T-helper 2 cell (primary cell): ENCODE results near the gene ACTR1B.
"Not testable (repeated sequence)": the region's sequence is repeated elsewhere in the genome, so short reads cannot be mapped to it uniquely, and the experiment has no call there.

ENCODE experiments used
- DNase-seq, 5 experiments: peaks; one replicate each; pipeline versions ENCODE4 v3.0.0 to v3.0.0-alpha.2; 2012 to 2022

The ACTR1B gene

DNA sequence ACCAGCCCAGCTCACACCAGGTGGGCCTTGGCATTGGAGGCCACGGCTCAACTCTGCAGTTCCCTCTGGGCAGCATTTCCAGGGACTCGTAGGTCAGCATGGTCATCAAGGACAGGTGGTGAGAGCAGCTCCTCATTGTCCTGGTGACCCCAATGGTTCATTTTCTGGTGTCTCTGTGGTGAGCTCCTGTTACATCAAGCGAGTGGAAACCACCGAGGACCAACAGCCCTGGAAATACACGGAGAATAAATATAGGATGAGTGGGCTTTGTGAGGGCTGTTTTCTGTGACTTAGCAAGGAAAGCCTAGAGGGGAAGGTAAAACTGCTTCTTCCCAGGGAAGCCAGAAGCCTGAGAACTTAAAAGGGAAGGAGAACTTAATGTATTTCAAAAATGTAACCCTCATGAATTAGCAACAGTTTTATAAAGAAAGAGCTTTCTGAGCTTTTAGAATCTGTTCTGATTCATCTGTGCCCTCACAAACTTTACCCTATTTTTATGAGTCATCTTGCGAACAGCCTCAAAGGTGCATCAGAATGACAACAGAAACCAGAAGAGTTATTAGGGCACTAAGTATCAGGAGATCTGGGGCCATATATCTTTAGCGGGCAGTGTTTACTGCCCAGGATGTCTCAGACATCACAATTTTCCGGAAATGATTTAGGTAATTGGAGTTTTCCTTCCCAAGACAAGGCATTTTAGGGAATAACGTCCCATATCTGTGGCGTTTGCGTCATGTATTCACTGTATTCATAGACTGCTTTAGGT is 24.4 kb upstream of the ACTR1B start:
- DNase-seq: peak in 1 of 5 experiments; percentile 85

DNA sequence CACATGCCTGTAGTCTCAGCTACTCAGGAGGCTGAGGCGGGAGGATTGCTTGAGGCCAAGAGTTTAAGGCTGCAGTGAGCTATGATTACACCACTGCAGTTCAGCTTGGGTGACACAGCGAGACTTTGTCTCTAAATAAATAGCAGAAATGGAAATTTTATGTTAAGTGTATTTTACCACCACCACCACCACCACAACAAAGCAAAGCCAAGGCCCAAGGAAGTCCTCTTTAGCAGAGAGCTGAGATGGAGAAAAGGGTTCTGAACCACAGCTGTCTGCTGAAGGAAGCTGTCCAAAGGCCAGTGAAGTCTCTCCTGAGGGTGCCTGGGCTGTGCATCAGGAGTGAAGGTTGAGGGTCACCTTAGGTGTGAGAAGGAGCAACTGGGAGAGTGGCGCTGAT is 23.4 kb upstream of the ACTR1B start:
- peak in 1 of 5 experiments; percentile 73 for DNase-seq

DNA sequence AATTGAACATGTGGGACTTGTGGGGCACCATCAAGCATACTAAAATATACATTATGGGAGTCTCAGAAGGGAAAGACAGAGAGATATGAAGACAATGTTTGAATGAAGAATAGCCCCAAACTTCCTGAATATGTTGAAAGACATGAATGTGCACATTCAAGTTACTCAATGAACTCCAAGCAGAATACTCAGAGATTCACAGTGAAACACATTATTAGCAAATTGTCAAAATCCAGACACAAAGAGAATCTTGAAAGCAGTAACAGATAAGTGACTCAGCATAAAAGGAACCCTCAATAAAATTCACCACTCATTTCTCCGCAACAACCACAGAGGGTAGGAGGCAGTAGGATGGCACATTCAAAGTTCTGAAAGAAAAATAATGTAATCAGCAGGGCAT is 14.5 kb upstream of the ACTR1B start:
- DNase-seq: no peak

DNA sequence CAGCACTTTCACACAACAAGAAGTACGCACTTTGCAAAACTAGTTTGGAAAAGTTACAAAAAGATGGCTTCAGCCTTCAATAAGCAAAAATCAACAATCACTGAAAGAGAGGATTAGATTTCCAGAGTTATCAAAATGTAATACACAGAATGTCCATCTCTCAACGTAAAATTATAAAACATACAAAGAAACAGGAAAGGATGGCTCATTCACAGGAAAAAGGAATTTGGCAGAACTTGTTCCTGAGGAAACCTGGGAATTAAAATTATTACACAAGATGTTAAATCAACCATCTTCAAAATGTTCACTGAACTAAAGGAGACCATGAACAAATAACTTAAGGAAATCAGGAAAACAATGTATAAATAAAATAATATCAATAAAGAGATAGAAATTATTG is 13.6 kb upstream of the ACTR1B start:
- DNase-seq: no peak

DNA sequence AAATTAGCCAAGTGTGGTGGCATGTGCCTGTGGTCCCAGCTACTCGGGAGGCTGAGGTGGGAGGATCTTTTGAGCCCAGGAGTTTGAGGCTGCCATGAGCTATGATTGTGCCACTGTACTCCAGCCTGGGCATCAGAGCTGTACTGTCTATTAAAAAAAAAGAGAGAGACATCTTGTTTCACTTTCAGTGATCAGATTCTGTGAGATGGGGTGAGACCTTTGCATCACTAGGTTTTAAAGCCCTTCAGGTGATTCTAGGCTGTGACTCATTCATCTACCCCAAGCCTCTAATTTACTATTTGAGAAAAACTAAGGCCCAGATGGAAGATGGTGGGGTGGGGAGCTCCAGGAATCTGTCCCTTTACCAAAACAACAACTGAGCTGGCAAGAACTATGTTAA is 12.8 kb upstream of the ACTR1B start:
- DNase-seq: peak in 1 of 5 experiments; percentile 72

DNA sequence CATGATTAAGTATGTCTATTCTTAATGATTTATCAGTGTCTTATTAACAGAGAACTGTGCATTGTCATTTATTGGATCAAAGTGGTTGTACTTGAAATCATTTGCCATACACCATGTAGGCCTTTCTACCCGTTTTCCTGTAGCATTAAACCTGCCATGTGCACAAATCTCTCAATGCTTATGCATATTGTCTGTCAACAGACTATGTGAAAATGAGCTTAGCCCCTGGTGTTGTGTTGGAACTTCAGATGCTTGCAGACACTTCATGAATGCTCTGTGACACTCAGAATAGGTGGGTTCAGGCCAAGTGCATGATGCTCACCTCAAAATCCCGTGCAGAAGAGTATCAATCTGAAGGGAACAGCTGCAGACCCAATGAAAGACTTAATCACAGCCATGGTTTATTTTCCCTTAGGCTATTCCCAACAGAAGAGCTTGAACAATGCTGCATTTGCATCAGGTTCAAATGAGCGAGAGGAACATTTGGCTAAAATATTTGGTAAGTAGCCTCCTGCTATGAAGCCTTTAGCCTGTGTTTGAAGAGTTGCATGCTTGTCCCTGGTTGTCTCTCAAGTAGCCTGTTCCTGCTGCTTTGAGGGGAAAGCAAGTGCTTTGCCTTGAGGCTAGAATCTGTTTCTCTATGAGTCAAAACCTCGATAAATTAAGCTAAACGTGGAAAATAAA is 11.7 kb upstream of the ACTR1B start:
- DNase-seq: no peak

DNA sequence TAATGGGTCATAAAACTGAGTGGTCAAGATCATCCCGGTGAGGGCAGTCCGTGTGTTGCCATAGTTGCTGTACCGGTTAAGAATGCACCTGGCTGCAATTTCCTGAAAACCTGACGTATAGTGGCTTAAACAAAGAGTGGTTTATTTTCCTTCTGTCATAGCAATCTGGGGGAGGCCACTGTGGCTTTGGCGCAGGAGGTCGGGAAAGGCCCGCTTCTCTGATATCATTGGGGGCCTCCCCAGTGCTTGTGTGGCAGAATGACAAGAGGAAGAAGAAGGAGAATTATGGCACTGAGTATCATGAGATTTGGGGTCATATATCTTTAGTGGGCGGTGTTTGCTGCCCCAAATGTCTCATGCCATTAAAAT is 10.1 kb upstream of the ACTR1B start:
- DNase-seq: no peak

DNA sequence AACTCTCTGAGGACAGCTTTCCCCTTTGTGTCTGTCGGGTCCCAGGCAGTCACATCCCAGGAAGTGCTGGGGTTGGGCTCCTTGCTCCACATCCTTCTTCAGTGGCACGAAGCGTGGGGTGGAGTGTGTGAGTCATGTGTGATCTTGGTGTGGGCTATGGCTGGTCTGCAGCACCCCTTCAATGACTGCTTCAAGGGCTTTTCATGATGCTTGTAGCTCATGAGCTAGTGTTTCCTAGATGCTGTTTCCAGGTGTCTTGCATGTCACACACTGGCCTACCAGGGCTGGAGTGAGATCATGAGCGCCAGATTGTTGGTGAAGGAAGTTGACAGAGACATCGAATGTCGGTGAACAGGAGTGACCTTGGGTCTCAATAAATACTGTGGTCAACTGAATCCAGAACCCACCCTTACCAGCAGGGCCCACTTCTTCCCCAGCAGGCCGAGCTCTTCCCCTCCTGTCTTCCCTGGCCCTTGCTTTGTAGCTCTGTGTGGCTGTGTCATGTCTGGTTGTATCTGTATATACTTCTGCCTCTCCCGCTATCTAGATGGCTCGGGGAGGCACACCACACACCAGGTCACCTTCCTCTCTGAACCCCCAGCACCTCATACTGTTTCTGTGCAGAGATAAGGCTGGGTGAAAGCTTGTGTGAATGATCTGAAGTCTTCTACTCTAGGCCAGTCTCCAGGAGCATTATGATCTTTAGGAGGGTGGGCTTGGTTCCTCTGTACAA is 9.5 kb upstream of the ACTR1B start:
- no peak for DNase-seq

DNA sequence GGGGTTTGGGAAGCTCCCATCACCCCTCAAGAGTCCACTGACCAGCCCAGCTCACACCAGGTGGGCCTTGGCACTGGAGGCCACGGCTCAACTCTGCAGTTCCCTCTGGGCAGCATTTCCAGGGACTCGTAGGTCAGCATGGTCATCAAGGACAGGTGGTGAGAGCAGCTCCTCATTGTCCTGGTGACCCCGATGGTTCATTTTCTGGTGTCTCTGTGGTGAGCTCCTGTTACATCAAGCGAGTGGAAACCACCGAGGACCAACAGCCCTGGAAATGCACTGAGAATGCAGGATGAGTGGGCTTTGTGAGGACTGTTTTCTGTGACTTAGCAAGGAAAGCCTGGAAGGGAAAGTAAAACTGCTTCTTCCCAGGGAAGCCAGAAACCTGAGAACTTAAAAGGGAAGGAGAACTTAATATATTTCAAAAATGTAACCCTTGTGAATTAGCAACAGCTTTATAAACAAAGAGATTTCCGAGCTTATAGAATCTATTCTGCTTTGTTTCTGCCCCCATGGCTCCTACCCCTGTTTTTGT is 8.8 kb upstream of the ACTR1B start:
- not testable (repeated sequence) for DNase-seq

DNA sequence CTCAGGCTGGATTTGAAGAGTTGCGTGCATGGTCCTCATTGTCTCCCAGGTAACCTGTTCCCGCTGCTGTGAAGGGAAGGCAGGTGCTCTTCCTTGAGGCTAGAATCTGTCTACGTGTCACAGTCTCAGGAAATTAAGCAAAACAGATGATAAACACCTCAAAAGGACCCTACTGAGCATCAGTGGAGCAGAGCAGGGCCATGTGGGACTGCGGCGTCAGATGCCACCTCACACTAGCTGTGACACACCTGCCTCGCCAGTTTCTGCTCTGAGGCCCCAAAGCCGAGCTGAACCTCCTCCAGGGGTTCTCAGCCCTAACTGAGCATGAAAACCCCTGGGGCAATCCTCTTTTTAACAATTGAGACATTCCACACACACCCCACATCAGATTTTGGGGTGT is 7.7 kb upstream of the ACTR1B start:
- no peak for DNase-seq

DNA sequence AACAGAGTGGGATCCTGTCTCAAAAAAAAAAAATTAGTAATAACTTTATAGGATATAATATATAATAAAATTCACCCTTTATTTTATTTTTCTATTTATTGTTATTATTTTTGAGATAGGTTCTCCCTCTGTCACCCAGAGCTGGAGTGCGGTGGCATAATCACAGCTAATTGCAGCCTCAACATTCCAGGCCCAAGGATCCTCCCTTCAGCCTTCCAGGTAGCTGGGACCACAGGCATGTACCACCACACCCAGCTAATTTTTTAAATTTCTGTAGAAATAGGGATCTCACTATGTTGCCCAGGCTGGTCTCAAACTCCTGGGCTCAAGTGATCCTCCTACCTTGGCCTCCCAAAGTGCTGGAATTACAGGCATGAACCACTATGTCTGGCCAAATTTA is 6.6 kb upstream of the ACTR1B start:
- no peak for DNase-seq

DNA sequence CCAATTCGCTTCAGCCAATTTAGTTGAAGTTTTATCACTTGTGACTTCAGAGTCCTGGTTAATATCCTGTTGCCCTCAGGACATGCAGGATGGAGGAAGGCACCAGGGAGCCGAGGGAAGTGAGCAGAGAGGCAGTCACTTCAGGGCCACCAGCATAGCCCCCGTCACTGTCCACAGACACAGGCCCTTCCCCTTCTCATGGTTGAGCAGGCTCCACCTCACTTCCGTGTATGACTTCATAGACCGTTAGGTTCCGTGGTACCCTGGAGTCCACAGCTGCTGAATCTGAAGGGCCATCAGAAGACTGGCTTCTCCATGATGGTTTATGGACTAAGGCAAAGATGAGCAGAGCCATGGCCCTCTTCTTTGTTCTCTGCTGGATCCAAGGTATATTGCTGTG is 5.6 kb upstream of the ACTR1B start, which contains the start of gene C2orf92:
C2orf92 (plus strand) TSS at position 266 of the 400 bp plus-strand sequence; CDS start at position 342, 76 bp downstream.
- DNase-seq: no peak

DNA sequence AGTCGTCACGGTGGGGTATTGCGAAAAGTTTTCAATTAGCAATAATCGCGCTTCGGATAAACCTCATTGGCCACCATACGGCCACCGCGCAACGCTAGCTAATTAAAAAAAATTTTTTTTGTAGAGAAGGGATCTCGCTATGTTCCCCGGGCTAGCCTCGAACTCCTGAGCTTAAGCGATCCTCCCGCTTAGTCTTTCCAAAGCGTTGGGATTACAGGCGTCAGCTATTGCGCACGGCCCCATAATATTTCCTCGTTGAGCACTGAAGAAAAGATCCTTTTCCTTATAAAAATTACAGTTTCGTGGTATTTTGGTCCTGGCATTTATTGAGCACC is 759 bp upstream of the ACTR1B start:
- DNase-seq: no peak

DNA sequence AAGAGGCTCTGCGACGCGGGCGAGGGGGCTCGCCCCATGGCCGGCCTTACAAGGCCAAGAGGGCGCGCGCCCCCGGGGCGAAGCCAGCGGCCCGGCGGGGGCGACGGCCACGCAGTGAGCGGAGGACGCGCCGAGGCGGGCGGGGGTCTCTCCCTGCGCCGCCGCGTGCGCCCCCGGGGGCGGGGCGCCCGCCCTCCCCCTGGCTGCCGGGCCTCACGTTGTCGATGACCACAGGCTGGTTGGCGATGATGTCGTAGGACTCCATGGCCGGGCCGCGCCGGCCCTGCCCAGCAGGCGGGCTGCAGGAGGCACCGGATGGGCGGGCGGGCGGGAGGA is 250 bp downstream of the ACTR1B start:
- DNase-seq: no peak

DNA sequence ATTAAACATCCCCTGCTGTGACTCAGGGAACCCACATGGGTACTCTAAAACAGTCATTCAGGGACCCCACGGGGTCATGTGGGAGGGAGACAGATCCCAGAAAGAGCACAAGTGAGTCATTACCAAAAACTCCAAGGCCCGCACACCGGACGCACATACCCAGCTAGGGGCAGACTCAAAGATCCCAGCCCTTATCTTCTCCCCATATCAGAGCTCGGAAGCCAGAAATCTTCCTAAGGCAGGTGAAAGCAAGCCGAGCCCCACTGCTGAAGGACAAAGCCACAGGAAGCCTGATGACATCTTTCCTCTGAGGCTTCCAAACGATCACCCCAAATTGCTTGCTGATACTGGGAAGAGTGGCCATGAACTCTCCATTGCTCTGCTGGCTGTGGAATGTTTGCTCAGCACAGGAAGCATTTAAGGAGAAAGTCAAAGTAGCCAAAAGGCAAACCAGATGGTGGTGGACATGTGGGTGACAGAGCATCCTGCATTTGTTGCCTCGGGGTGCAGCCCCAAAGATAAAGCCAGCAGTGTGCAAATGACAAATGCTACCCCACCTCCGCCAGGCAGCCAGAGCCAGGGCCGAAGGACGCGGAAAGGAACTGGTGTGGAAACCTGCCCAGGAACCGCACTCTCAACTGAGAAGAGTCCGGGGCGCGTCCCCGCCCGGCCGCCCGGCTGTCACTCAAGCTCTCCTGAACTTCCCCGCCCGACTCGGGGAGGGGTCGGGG is 784 bp downstream of the ACTR1B start:
- peak in 4 of 5 experiments; percentile 45 to 90 (median 68) for DNase-seq

DNA sequence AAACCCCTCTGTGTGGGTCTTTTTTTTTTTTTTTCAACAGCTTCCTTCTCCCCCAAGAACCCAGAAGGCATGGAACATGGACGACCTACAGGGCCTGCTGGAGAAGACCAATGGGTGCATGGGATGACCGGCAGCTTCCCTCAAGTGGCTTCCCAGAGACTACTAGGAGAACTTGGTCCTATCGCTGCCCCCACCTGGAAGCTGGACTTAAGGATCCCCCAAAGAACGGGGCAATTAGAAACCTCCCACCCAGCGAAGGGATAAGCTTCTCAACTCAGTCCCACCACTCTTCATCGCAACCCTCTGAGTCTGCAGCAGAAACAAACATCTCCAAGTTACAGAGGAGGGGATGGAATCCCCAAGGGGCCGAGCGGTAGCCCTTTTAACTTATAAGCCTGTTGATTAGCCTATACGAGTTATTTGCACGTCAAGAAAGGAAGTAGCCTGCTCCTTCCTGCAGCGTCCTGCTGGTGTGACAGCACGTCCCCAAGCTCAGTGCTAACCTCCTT is 1.4 kb downstream of the ACTR1B start:
- DNase-seq: no peak

DNA sequence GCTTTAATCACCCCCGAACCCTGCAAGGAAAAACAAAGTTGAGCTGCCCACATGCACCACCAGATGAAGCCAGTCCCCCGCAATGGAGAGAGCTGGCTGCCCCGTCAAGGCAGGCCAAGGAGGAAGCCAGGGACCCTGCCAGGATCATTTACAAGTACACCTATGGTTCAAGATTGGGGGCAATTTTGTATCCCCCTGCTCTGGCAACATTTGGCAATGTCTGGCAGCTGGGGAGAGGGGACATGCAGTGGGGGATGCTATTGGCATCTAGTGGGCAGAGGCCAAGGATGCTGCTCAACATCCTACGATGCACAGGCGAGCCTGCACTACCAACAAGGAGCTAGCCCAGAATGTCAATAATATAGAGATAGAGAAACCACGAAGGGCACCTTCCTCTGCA is 1.9 kb downstream of the ACTR1B start:
- no peak for DNase-seq

DNA sequence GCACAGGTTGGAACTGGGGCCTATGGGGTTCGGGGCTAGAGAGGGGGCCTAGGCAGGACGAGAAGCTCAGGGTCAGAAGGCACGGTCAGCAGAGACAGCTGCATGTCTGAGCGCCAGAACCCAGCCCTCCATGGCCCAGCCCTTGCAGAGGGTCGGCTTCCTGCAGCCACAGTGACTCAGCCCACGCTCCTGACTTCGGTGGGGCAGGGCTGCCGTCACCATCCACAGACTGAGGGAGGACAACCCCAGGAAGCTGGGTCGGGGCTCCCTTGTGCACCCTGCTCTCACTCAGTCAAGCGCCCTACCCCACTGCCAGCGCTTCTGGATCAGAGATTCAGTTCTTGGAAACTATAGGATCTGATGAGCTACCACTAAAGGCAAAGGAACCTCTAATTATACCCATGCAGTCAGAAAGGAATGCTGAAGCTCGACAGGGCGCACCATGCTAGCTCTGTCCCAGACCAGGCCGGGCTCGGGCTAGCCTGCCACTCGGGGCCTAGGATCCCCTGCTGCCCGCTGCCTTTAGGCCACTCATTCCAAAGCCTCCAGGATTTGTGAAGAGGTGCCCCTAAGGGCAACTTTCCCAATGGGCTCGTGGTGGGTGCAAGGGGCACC is 3.0 kb downstream of the ACTR1B start:
- DNase-seq: no peak

DNA sequence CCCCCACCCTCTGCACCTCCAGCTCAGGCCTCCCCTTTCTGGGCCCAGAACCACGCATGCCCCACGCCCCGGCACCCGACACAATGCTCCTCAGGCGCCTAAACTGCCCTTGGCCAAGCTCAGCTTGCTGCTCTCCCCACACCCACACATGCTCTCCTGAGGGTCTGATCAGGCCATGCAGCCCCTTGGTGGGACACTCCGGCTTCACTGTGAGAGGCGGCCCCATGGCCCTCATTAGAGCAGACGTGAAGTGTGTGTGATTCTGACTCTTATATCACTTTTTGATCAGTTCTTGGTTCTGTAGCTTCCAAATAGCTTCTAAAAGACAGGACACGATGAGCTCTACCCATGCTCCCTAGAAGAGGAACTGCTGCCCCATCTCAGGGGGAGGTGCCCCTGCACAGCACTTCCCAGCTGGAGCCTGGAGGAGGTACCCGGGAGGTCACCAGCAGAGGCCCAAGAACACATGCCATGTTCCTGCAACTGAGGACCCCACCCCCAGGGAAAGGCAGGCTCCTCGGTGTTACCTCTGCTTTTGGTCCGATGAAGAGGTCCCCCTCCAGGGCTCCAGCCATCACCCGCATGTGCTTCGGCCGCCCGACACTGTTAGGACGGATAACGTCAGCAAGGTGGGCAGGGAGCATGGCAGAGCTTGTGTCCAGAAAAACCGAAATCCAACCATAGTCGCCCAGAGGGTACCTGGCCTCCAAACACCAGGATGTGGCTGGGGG is 3.6 kb downstream of the ACTR1B start:
- no peak for DNase-seq

DNA sequence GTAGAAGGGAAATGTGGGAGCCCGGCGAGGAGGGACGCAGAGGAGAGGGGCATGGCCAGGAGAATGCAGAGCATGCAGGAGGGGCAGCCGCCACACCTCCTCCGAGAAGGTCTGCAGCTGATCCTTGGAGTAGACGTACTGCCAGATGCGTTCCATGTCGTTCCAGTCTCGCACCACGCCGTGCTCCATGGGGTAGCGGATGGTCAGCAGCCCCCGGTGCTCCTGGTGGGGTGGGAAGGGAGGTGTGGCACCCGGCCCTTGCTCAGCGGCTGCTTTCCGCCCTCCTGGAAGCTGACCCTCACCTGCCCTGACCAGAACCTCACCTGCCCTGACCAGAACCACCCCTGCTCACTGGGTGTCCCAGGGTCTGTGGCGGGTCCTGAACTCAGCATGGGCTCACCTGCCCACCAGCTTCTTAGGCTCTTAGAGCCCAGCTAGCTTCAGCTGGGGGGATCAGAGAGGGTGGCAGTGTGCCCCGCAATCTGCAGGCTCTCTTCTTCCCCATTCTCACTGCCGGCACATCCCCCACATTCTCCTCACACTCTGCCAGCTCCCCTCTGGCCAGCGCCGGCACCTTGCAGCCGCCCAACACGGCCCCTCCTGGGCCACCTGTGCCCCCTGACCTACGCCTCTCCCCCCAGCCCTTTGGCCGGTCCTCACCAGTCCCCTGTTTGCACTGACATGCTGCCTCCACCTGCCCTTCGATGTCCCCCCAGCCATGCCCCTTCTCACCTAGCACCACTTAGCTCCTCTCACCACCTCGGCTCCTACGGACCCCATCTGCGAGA is 4.4 kb downstream of the ACTR1B start:
- DNase-seq: no peak

DNA sequence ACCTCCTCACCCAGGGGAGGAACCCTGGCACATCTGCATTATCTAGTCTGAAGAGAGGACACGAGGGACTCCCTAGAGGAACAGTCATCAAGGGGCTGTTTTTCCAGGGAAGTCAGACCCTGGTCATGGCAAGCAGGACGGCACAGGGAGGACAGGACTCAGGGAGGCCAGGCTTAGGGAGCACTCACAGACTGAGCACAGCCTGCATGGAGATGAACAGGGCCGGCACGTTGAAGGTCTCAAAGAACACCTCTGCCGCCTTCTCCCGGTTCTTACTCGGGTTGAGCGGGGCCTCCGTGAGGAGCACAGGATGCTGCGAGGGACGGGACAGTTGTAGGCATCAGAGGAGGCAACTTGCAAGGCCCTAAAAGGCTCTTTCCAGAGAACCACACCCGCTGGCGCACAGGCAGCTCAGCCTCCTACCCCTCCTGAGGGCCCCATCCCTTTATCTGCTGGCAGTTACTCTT is 5.1 kb downstream of the ACTR1B start:
- DNase-seq: no peak
